HCT116 (cell line): Measurements from ENCODE around the gene FKBP2. TPM values are rescaled to one million over a fixed set of nuclear protein-coding genes. Genes with fewer than 3 reads are reported as not detected.
A peak's percentile ranks its signal among the peaks of the same experiment; 100 is the strongest.

Experiments
- ATAC-seq: fragments of 200-7000 bp; cut with Tn5 transposase; 2 replicates; pipeline ENCODE4 v1.9.1; 2020; ENCODE audit warnings: mild to moderate bottlenecking, moderate library complexity
- BruUV-seq: library from RNA; stranded (reverse); fragments of 400-500 nt; replicated peaks from 2 replicates; lab custom pipeline; 2021; lab: Mats Ljungman, UMichigan
- CTCF ChIA-PET: fragments of 300-600 bp; sonication (Branson Sonifier 250); formaldehyde crosslinking; loops from one replicate; lab custom pipeline; 2021; ENCODE audit warnings: antibody characterized with exemption; lab: Charles Lee
- POLR2A ChIA-PET: fragments of 300-600, 350-600 bp; sonication (Branson Sonifier 250); formaldehyde crosslinking; loops from one replicate; lab custom pipeline; 2021; ENCODE audit warnings: antibody characterized with exemption; lab: Charles Lee
- RAD21 ChIA-PET, 2 experiments: fragments of 300-600 bp; sonication (Branson Sonifier 250); formaldehyde crosslinking; loops; one replicate each; lab custom pipeline; 2023; ENCODE audit warnings: low total read pairs in 2 of 2; ENCODE audit not compliant: uncharacterized antibody in 2 of 2, unreplicated experiment in 2 of 2, low non-redundant PET in 1 of 2; lab: Charles Lee
- DNase-seq: peaks from one replicate; pipeline ENCODE4 v3.0.0-alpha.2; 2010; ENCODE audit warnings: low read depth, low spot score
- H2AFZ ChIP-seq: fragments of 200-600 bp; shearing (Covaris generic), sonication (generic); 2 replicates; pipeline ENCODE4 v1.6.1; 2017; ENCODE audit warnings: low read depth, mixed run types, mixed read lengths, antibody characterized with exemption, low read length; ENCODE audit not compliant: poor library complexity, severe bottlenecking
- H3K27ac ChIP-seq: 2 replicates; pipeline ENCODE4 v1.5.1; 2012; ENCODE audit warnings: low read depth, low read length
- H3K27me3 ChIP-seq: fragments of 200-600 bp; sonication (generic); 2 replicates; pipeline ENCODE4 v1.6.1; 2016; ENCODE audit warnings: mixed run types, low read length, mixed read lengths; ENCODE audit not compliant: insufficient read depth
- H3K36me3 ChIP-seq, 2 experiments: fragments of 200-500 bp in 1 of 2; fragments of 200-600 bp in 1 of 2; sonication (Bioruptor generic) in 1 of 2; sonication (generic) in 1 of 2; 2 replicates each; pipeline versions ENCODE4 v1.5.1 to v1.6.1; 2014 to 2016; ENCODE audit warnings: low read length in 2 of 2, inconsistent platforms in 1 of 2, mixed read lengths in 1 of 2, mixed run types in 1 of 2; ENCODE audit not compliant: insufficient read depth in 2 of 2, control insufficient read depth in 1 of 2
- H3K4me1 ChIP-seq, 2 experiments: fragments of 200-600 bp in 1 of 2; sonication (generic) in 1 of 2; 2 replicates each; pipeline versions ENCODE4 v1.5.1 to v1.6.1; 2012 to 2017; ENCODE audit warnings: low read length in 2 of 2, inconsistent platforms in 1 of 2, mild to moderate bottlenecking in 1 of 2, mixed read lengths in 1 of 2, mixed run types in 1 of 2, moderate library complexity in 1 of 2; ENCODE audit not compliant: insufficient read depth in 2 of 2, control insufficient read depth in 1 of 2
- H3K4me2 ChIP-seq: fragments of 200-600 bp; sonication (generic); 2 replicates; pipeline ENCODE4 v1.6.1; 2017; ENCODE audit warnings: mixed run types, low read length, mixed read lengths
- H3K4me3 ChIP-seq, 2 experiments: fragments of 200-600 bp in 1 of 2; sonication (generic) in 1 of 2; replicated peaks in 1 of 2; 2 replicates each; pipeline ENCODE4 v1.5.1; 2011 to 2016; ENCODE audit warnings: low read length in 2 of 2, control low read depth in 1 of 2, low read depth in 1 of 2, mild to moderate bottlenecking in 1 of 2, mixed read lengths in 1 of 2, mixed run types in 1 of 2
- H3K79me2 ChIP-seq: fragments of 200-600 bp; sonication (generic); 2 replicates; pipeline ENCODE4 v1.6.1; 2017; ENCODE audit warnings: mild to moderate bottlenecking, mixed run types, low read length, moderate library complexity, mixed read lengths; ENCODE audit not compliant: insufficient read depth
- H3K9ac ChIP-seq: fragments of 200-600 bp; sonication (generic); 2 replicates; pipeline ENCODE4 v1.6.1; 2016; ENCODE audit warnings: low read length, mixed read lengths
- H3K9me2 ChIP-seq: fragments of 200-600 bp; sonication (generic), shearing (Covaris generic); 2 replicates; pipeline ENCODE4 v1.6.1; 2017; ENCODE audit warnings: mixed run types, mild to moderate bottlenecking, moderate library complexity; ENCODE audit not compliant: insufficient read depth
- H3K9me3 ChIP-seq, 2 experiments: fragments of 200-500 bp in 1 of 2; fragments of 200-600 bp in 1 of 2; sonication (Bioruptor generic) in 1 of 2; sonication (generic) in 1 of 2; 2 replicates each; pipeline ENCODE4 v1.6.1; 2014 to 2017; ENCODE audit warnings: low read length in 2 of 2, mixed read lengths in 2 of 2, inconsistent platforms in 1 of 2, low read depth in 1 of 2, mild to moderate bottlenecking in 1 of 2, mixed run types in 1 of 2, moderate library complexity in 1 of 2; ENCODE audit not compliant: control insufficient read depth in 1 of 2, insufficient read depth in 1 of 2
- H4K20me1 ChIP-seq: fragments of 200-600 bp; sonication (generic), shearing (Covaris generic); 2 replicates; pipeline ENCODE4 v1.6.1; 2017; ENCODE audit warnings: mixed run types, mild to moderate bottlenecking, moderate library complexity; ENCODE audit not compliant: insufficient read depth
- CBX3 ChIP-seq: IDR thresholded peaks from 2 replicates; pipeline ENCODE4 v1.6.1; 2012; ENCODE audit warnings: low read depth
- CEBPB ChIP-seq: IDR thresholded peaks from 2 replicates; pipeline ENCODE4 v1.6.1; 2012; ENCODE audit warnings: low read depth
- EZH2 ChIP-seq: fragments of 200-600 bp; sonication (generic); IDR thresholded peaks from 2 replicates; pipeline ENCODE4 v1.6.1; 2017; ENCODE audit warnings: antibody characterized with exemption, mixed run types
- FOSL1 ChIP-seq: IDR thresholded peaks from 2 replicates; pipeline ENCODE4 v1.6.1; 2012; ENCODE audit warnings: low read depth
- MAX ChIP-seq: IDR thresholded peaks from 2 replicates; pipeline ENCODE4 v1.6.1; 2012
- RAD21 ChIP-seq: IDR thresholded peaks from 2 replicates; pipeline ENCODE4 v1.6.1; 2012; ENCODE audit warnings: low read depth, mild to moderate bottlenecking
- SRF ChIP-seq: IDR thresholded peaks from 2 replicates; pipeline ENCODE4 v1.6.1; 2012; ENCODE audit warnings: low read depth
- TCF7L2 ChIP-seq: IDR thresholded peaks from 2 replicates; pipeline ENCODE4 v1.7.0; 2011; ENCODE audit warnings: borderline replicate concordance, inconsistent platforms; ENCODE audit not compliant: insufficient read depth, insufficient read length; ENCODE audit errors: extremely low read depth
- YY1 ChIP-seq: IDR thresholded peaks from 2 replicates; pipeline ENCODE4 v1.6.1; 2011; ENCODE audit warnings: low read length, low read depth, moderate library complexity, mild to moderate bottlenecking; ENCODE audit not compliant: insufficient replicate concordance; ENCODE audit errors: extremely low read depth
- intact Hi-C: fragments of 100-400 bp; cut with micrococcal nuclease; formaldehyde crosslinking; loops from 2 replicates; pipeline ENCODE4 v1.10.0; 2022
- total RNA-seq: library from RNA; stranded (reverse); gene quantifications from one replicate; pipeline ENCODE4 v1.2.1, GENCODE V29; 2021; ENCODE audit not compliant: unreplicated experiment
- TF ChIP-seq, protein P1 (sequence below): IDR thresholded peaks from 2 replicates; pipeline ENCODE4 v1.6.1; 2012

The FKBP2 gene
- total RNA-seq, 1 experiment from 2014 or later, result 69.2 TPM

DNA sequence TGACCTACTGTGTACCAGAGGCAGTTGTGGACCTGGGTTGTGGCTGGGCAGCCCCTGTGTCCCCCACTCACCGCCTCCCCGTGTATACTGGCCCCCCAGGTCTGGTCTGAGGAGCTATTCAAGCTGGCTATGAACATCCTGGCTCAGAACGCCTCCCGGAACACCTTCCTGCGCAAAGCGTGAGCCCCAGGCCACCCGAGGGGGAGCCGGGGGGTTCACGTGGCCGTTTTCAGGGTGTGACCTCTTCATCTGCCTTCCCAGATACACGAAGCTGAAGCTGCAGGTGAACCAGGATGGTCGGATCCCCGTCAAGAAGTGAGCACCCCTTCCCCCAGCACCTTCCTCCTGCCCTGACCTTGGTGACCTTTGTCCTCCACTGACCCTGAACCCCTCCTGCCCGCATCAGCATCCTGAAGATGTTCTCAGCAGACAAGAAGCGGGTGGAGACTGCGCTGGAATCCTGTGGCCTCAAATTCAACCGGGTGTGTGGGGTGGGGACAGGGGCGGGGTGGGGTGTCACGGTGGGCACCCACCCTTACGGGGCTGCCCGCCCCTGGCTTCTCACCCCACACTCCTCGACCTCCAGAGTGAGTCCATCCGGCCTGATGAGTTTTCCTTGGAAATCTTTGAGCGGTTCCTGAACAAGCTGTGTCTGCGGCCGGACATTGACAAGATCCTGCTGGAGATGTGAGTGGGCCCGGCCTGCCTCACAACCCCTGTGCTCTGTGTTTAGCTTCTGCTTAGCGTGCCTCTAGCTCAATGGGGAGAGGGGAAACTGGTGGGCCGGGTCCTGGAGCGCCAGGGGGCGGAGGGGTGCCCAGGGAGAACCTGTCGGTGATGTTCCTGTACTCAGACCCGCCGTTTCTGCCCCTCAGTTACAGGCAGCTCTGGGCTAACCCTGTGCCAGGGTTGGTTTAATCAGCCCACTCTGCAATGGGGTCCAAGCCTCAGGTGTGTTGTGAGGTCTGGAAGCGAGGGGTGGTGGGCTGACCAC, 14.5 kb downstream of the FKBP2 start:
- CTCF ChIA-PET, result interaction anchor here (1.1 kb wide), 1 partner anchor 49 kb away, joined by 3 read pairs; no protein-coding TSS in a partner anchor
- Histone ChIP-seq H3K4me1 (peaks cover 16 to 37% of the 10 kb centered on the region in 2 experiments), H3K79me2 (peaks cover 41% of the 10 kb centered on the region), H3K27me3 (no peaks in the 10 kb centered on the region), H3K9me3 (no peaks in the 10 kb centered on the region), H2AFZ (no peak overlapping the region), H3K4me2 (no peak overlapping the region), H3K36me3 (peaks cover 27 to 41% of the 10 kb centered on the region in 2 experiments; a peak in 3 of 4 replicates)
- no TSS peak for BruUV-seq
- intact Hi-C loops, result no loop called here
- POLR2A ChIA-PET, result interaction anchor here (1.1 kb wide), 1 partner anchor 13 kb away, joined by 3 read pairs; no protein-coding TSS in a partner anchor
- no peak for ATAC-seq
- RAD21 ChIA-PET, result no interaction called here
- TF ChIP-seq EZH2 (no peak), CEBPB (no peak), SRF (no peak), CBX3 (no peak), TCF7L2 (no peak), FOSL1 (no peak), RAD21 (no peak)
- TF ChIP-seq, all 23 proteins: peak for 0
- Histone ChIP-seq H3K27ac (no peak overlapping the region), H3K9ac (no peak overlapping the region), H3K9me2 (no peaks in the 10 kb centered on the region), H3K4me3 (no peak overlapping the region), H4K20me1 (no peaks in the 10 kb centered on the region)
- no peak for DNase-seq

- no peak overlapping the region for H2AFZ ChIP-seq
- ATAC-seq, result no peak
- peaks cover 13 to 30% of the 10 kb centered on the region in 2 experiments for H3K4me1 ChIP-seq
- H3K9me3 ChIP-seq, result no peaks in the 10 kb centered on the region
- H3K79me2 ChIP-seq, result peaks cover 41% of the 10 kb centered on the region
- H4K20me1 ChIP-seq, result no peaks in the 10 kb centered on the region
- peak overlapping the region; percentile 45; the same call in 1 of the 2 replicates for H3K27ac ChIP-seq
- RAD21 ChIA-PET, result no interaction called here
- no peaks in the 10 kb centered on the region for H3K9me2 ChIP-seq
- CTCF ChIA-PET, result interaction anchor here (1.1 kb wide), 1 partner anchor 48 kb away, joined by 3 read pairs; no protein-coding TSS in a partner anchor
- BruUV-seq, result no TSS peak
- TF ChIP-seq CBX3 (no peak), MAX (no peak), YY1 (no peak)
- TF ChIP-seq, protein P1, sequence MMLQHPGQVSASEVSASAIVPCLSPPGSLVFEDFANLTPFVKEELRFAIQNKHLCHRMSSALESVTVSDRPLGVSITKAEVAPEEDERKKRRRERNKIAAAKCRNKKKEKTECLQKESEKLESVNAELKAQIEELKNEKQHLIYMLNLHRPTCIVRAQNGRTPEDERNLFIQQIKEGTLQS, result no peak
- TF ChIP-seq, all 23 proteins: peak for 0
- Histone ChIP-seq H3K27me3 (no peaks in the 10 kb centered on the region), H3K9ac (no peak overlapping the region), H3K4me3 (no peak overlapping the region), H3K4me2 (no peak overlapping the region; the same call in 1 of the 2 replicates), H3K36me3 (peaks cover 27 to 45% of the 10 kb centered on the region in 2 experiments; a peak in 3 of 4 replicates)
- intact Hi-C loops, result no loop called here
- no peak for DNase-seq
- POLR2A ChIA-PET, result no interaction called here
Observed at GRCh38 chr11:64256300-64256699, 15.4 kb downstream of the FKBP2 start.
